ENCODE results near the gene PGLYRP1.

The PGLYRP1 gene

GRCh38 chr19:46019270-46019669 lies 3.6 kb downstream of the PGLYRP1 start:
- no peak overlapping the region for H2BK5ac ChIP-seq (ENCODE audit: low read depth, low read length, poor library complexity)
- H3K9me3 ChIP-seq (ENCODE audit: insufficient read depth, low read depth, low read length), result peaks cover 5% of the 10 kb centered on the region
- no peak overlapping the region for H3K23ac ChIP-seq (ENCODE audit: low read length)
- H2BK120ac ChIP-seq (ENCODE audit: insufficient read depth, low read length, poor library complexity), result no peak overlapping the region
- peaks cover 12 to 19% of the 10 kb centered on the region in 2 experiments for H3K4me1 ChIP-seq (ENCODE audit: control insufficient read depth in 1 of 2, insufficient read depth in 2 of 2, low read length in 2 of 2)
- H3K4me2 ChIP-seq (ENCODE audit: low read length), result no peak overlapping the region
- no peak overlapping the region for H3K4me3 ChIP-seq (ENCODE audit: low read depth, low read length)
- H3K4ac ChIP-seq (ENCODE audit: low read depth, low read length), result no peak overlapping the region
- H3K27me3 ChIP-seq (ENCODE audit: insufficient read depth, low read length), result peaks cover 21% of the 10 kb centered on the region
- H2BK12ac ChIP-seq (ENCODE audit: low read length), result no peak overlapping the region
- no peak overlapping the region for H3K27ac ChIP-seq (ENCODE audit: low read depth, low read length)
- no peak overlapping the region for H2AK5ac ChIP-seq (ENCODE audit: low read length)
- H3K18ac ChIP-seq (ENCODE audit: low read length), result no peak overlapping the region
- H3K79me1 ChIP-seq (ENCODE audit: low read length), result no peaks in the 10 kb centered on the region
- H3K79me2 ChIP-seq (ENCODE audit: control insufficient read depth, insufficient read depth, low read length, poor library complexity), result peaks cover 2% of the 10 kb centered on the region
- DNase-seq, result no peak
- no peak overlapping the region for H4K12ac ChIP-seq (ENCODE audit: low read depth, low read length)
- no peak overlapping the region for H2AFZ ChIP-seq (ENCODE audit: insufficient read depth, low read length, poor library complexity)
- H3K36me3 ChIP-seq (ENCODE audit: control insufficient read depth in 1 of 2, insufficient read depth in 2 of 2, low read length in 2 of 2), result peaks cover 4 to 9% of the 10 kb centered on the region in 2 experiments
- no peak overlapping the region for H4K91ac ChIP-seq (ENCODE audit: low read depth, low read length)
- H3K14ac ChIP-seq (ENCODE audit: low read length), result no peak overlapping the region
- no peak overlapping the region for H4K8ac ChIP-seq (ENCODE audit: low read depth, low read length)
- no CpG with 5 or more reads among the region's 13 CpGs for WGBS (ENCODE audit: extremely low coverage, insufficient coverage, insufficient read length)
- H3K9ac ChIP-seq (ENCODE audit: low read length), result no peak overlapping the region

- Histone ChIP-seq H3K4me2 (ENCODE audit: low read length) (no peak overlapping the region), H3K4me3 (ENCODE audit: low read depth, low read length) (no peak overlapping the region), H3K79me1 (ENCODE audit: low read length) (no peaks in the 10 kb centered on the region), H4K91ac (ENCODE audit: low read depth, low read length) (no peak overlapping the region), H2AK5ac (ENCODE audit: low read length) (no peak overlapping the region), H2BK12ac (ENCODE audit: low read length) (no peak overlapping the region), H4K12ac (ENCODE audit: low read depth, low read length) (no peak overlapping the region), H3K27ac (ENCODE audit: low read depth, low read length) (no peak overlapping the region), H3K9me3 (ENCODE audit: insufficient read depth, low read depth, low read length) (peaks cover 5% of the 10 kb centered on the region), H4K8ac (ENCODE audit: low read depth, low read length) (no peak overlapping the region), H3K79me2 (ENCODE audit: control insufficient read depth, insufficient read depth, low read length, poor library complexity) (peaks cover 2% of the 10 kb centered on the region), H3K4me1 (ENCODE audit: control insufficient read depth in 1 of 2, insufficient read depth in 2 of 2, low read length in 2 of 2) (peaks cover 12 to 19% of the 10 kb centered on the region in 2 experiments), H3K18ac (ENCODE audit: low read length) (no peak overlapping the region), H3K23ac (ENCODE audit: low read length) (no peak overlapping the region), H3K4ac (ENCODE audit: low read depth, low read length) (no peak overlapping the region), H2BK120ac (ENCODE audit: insufficient read depth, low read length, poor library complexity) (no peak overlapping the region), H2AFZ (ENCODE audit: insufficient read depth, low read length, poor library complexity) (no peak overlapping the region), H3K27me3 (ENCODE audit: insufficient read depth, low read length) (peaks cover 21% of the 10 kb centered on the region), H3K14ac (ENCODE audit: low read length) (no peak overlapping the region), H3K36me3 (ENCODE audit: control insufficient read depth in 1 of 2, insufficient read depth in 2 of 2, low read length in 2 of 2) (peaks cover 4 to 9% of the 10 kb centered on the region in 2 experiments), H3K9ac (ENCODE audit: low read length) (no peak overlapping the region), H2BK5ac (ENCODE audit: low read depth, low read length, poor library complexity) (no peak overlapping the region)
- WGBS (ENCODE audit: extremely low coverage, insufficient coverage, insufficient read length), result no CpG with 5 or more reads among the region's 10 CpGs
- no peak for DNase-seq
Observed at GRCh38 chr19:46018729-46019251, 4.1 kb downstream of the PGLYRP1 start.

- H3K18ac ChIP-seq (ENCODE audit: low read length), result no peak overlapping the region
- no peak for DNase-seq
- no CpG with 5 or more reads among the region's 15 CpGs for WGBS (ENCODE audit: extremely low coverage, insufficient coverage, insufficient read length)
Observed at GRCh38 chr19:46017874-46018675, 4.8 kb downstream of the PGLYRP1 start.

GRCh38 chr19:46017095-46017429 lies 5.8 kb downstream of the PGLYRP1 start:
- H3K4me2 ChIP-seq (ENCODE audit: low read length), result no peak overlapping the region
- H3K9ac ChIP-seq (ENCODE audit: low read length), result no peak overlapping the region
- peaks cover 5% of the 10 kb centered on the region for H3K9me3 ChIP-seq (ENCODE audit: insufficient read depth, low read depth, low read length)
- H3K4me1 ChIP-seq (ENCODE audit: control insufficient read depth in 1 of 2, insufficient read depth in 2 of 2, low read length in 2 of 2), result peaks cover 12 to 19% of the 10 kb centered on the region in 2 experiments
- no peak overlapping the region for H2BK5ac ChIP-seq (ENCODE audit: low read depth, low read length, poor library complexity)
- H3K23ac ChIP-seq (ENCODE audit: low read length), result no peak overlapping the region
- no peak overlapping the region for H2BK120ac ChIP-seq (ENCODE audit: insufficient read depth, low read length, poor library complexity)
- H3K27me3 ChIP-seq (ENCODE audit: insufficient read depth, low read length), result peaks cover 21% of the 10 kb centered on the region
- no peak overlapping the region for H2AK5ac ChIP-seq (ENCODE audit: low read length)
- no peak overlapping the region for H4K91ac ChIP-seq (ENCODE audit: low read depth, low read length)
- H3K4ac ChIP-seq (ENCODE audit: low read depth, low read length), result no peak overlapping the region
- H3K18ac ChIP-seq (ENCODE audit: low read length), result no peak overlapping the region
- WGBS (ENCODE audit: extremely low coverage, insufficient coverage, insufficient read length), result no CpG with 5 or more reads among the region's 7 CpGs
- peaks cover 2% of the 10 kb centered on the region for H3K79me2 ChIP-seq (ENCODE audit: control insufficient read depth, insufficient read depth, low read length, poor library complexity)
- no peak overlapping the region for H3K27ac ChIP-seq (ENCODE audit: low read depth, low read length)
- H2AFZ ChIP-seq (ENCODE audit: insufficient read depth, low read length, poor library complexity), result no peak overlapping the region
- H2BK12ac ChIP-seq (ENCODE audit: low read length), result no peak overlapping the region
- no peak for DNase-seq
- H3K36me3 ChIP-seq (ENCODE audit: control insufficient read depth in 1 of 2, insufficient read depth in 2 of 2, low read length in 2 of 2), result peaks cover 4 to 9% of the 10 kb centered on the region in 2 experiments
- H3K4me3 ChIP-seq (ENCODE audit: low read depth, low read length), result no peak overlapping the region
- H4K12ac ChIP-seq (ENCODE audit: low read depth, low read length), result no peak overlapping the region
- H3K14ac ChIP-seq (ENCODE audit: low read length), result no peak overlapping the region
- no peaks in the 10 kb centered on the region for H3K79me1 ChIP-seq (ENCODE audit: low read length)
- H4K8ac ChIP-seq (ENCODE audit: low read depth, low read length), result no peak overlapping the region

More at GRCh38 chr19:46017874-46018675, 4.8 kb downstream of the PGLYRP1 start:
- Histone ChIP-seq H3K4me3 (ENCODE audit: low read depth, low read length) (no peak overlapping the region), H3K9me3 (ENCODE audit: insufficient read depth, low read depth, low read length) (peaks cover 5% of the 10 kb centered on the region), H2BK120ac (ENCODE audit: insufficient read depth, low read length, poor library complexity) (no peak overlapping the region), H3K27me3 (ENCODE audit: insufficient read depth, low read length) (peaks cover 21% of the 10 kb centered on the region), H3K79me2 (ENCODE audit: control insufficient read depth, insufficient read depth, low read length, poor library complexity) (peaks cover 2% of the 10 kb centered on the region), H3K4ac (ENCODE audit: low read depth, low read length) (no peak overlapping the region), H3K79me1 (ENCODE audit: low read length) (no peaks in the 10 kb centered on the region), H2BK12ac (ENCODE audit: low read length) (no peak overlapping the region), H3K27ac (ENCODE audit: low read depth, low read length) (no peak overlapping the region), H2AK5ac (ENCODE audit: low read length) (no peak overlapping the region), H3K14ac (ENCODE audit: low read length) (no peak overlapping the region), H4K8ac (ENCODE audit: low read depth, low read length) (no peak overlapping the region), H2BK5ac (ENCODE audit: low read depth, low read length, poor library complexity) (no peak overlapping the region), H4K12ac (ENCODE audit: low read depth, low read length) (no peak overlapping the region), H3K23ac (ENCODE audit: low read length) (no peak overlapping the region), H2AFZ (ENCODE audit: insufficient read depth, low read length, poor library complexity) (no peak overlapping the region), H3K9ac (ENCODE audit: low read length) (no peak overlapping the region), H3K36me3 (ENCODE audit: control insufficient read depth in 1 of 2, insufficient read depth in 2 of 2, low read length in 2 of 2) (peaks cover 4 to 9% of the 10 kb centered on the region in 2 experiments), H3K4me1 (ENCODE audit: control insufficient read depth in 1 of 2, insufficient read depth in 2 of 2, low read length in 2 of 2) (peaks cover 12 to 19% of the 10 kb centered on the region in 2 experiments), H4K91ac (ENCODE audit: low read depth, low read length) (no peak overlapping the region), H3K4me2 (ENCODE audit: low read length) (no peak overlapping the region)
